GM12878 (cell line): Measurements from ENCODE around the gene NEK7. TPM values are rescaled to one million over a fixed set of nuclear protein-coding genes. Genes with fewer than 3 reads are reported as not detected.

Experiments
- ATAC-seq: fragments of 200-7000 bp; cut with Tn5 transposase; 3 replicates; pipeline ENCODE4 v1.9.1; 2020; ENCODE audit warnings: mild to moderate bottlenecking, moderate library complexity
- BruUV-seq: library from RNA; stranded (reverse); fragments of 400-500 nt; replicated peaks from 2 replicates; lab custom pipeline; 2021; lab: Mats Ljungman, UMichigan
- CTCF ChIA-PET: fragments of 300-600 bp; sonication (Branson Sonifier 250); formaldehyde crosslinking; extraction: SDS; loops from one replicate; lab custom pipeline; 2021; ENCODE audit warnings: inconsistent platforms; lab: Yijun Ruan, JAX
- POLR2A ChIA-PET: fragments of 350-600 bp; formaldehyde crosslinking; extraction: SDS; loops from one replicate; lab custom pipeline; 2021; ENCODE audit warnings: inconsistent platforms; lab: Charles Lee
- RAD21 ChIA-PET: fragments of 300-600 bp; sonication (Branson Sonifier 250); formaldehyde crosslinking; loops from one replicate; lab custom pipeline; 2023; ENCODE audit warnings: antibody characterized with exemption; ENCODE audit not compliant: unreplicated experiment; lab: Charles Lee
- SMC1A ChIA-PET: fragments of 300-600 bp; sonication (Branson Sonifier 250); formaldehyde crosslinking; loops from one replicate; lab custom pipeline; 2023; ENCODE audit not compliant: unreplicated experiment, uncharacterized antibody; lab: Charles Lee
- DNase-seq: peaks from one replicate; pipeline ENCODE4 v3.0.0-alpha.2; 2011; ENCODE audit warnings: low read depth, low spot score
- FAIRE-seq: peaks from 3 replicates; lab custom pipeline; 2011; peaks lifted over from hg19 to GRCh38; lab: Jason Lieb, UNC
- H2AFZ ChIP-seq: 2 replicates; pipeline ENCODE4 v1.6.0; 2011; ENCODE audit warnings: low read depth, low read length, control low read depth; ENCODE audit not compliant: control insufficient read depth
- H3K27ac ChIP-seq: 2 replicates; pipeline ENCODE4 v1.5.1; 2011; ENCODE audit warnings: control low read depth; ENCODE audit not compliant: control insufficient read depth, insufficient read depth
- H3K27me3 ChIP-seq, 2 experiments: replicated peaks in 1 of 2; 2 replicates each; pipeline versions ENCODE4 v1.6.0 to v1.6.1; 2011; ENCODE audit warnings: low read length in 1 of 2; ENCODE audit not compliant: control insufficient read depth in 2 of 2, insufficient read depth in 2 of 2
- H3K36me3 ChIP-seq, 2 experiments: 2 replicates each; pipeline ENCODE4 v1.5.1; 2011; ENCODE audit warnings: low read length in 1 of 2; ENCODE audit not compliant: control insufficient read depth in 2 of 2, insufficient read depth in 2 of 2
- H3K4me1 ChIP-seq: 2 replicates; pipeline ENCODE4 v1.6.1; 2011; ENCODE audit warnings: mild to moderate bottlenecking, low read length, moderate library complexity, mixed read lengths; ENCODE audit not compliant: control insufficient read depth, insufficient read depth
- H3K4me2 ChIP-seq: 2 replicates; pipeline ENCODE4 v1.6.0; 2011; ENCODE audit warnings: control low read depth; ENCODE audit not compliant: control insufficient read depth, insufficient read depth
- H3K4me3 ChIP-seq: fragments of 200-600 bp; sonication (generic); 2 replicates; pipeline ENCODE4 v1.5.1; 2016
- H3K79me2 ChIP-seq: 2 replicates; pipeline ENCODE4 v1.6.0; 2011; ENCODE audit warnings: low read length; ENCODE audit not compliant: control insufficient read depth, insufficient read depth
- H3K9ac ChIP-seq: 2 replicates; pipeline ENCODE4 v1.8.0; 2011; ENCODE audit warnings: low read length, control low read depth, mixed read lengths; ENCODE audit not compliant: control insufficient read depth, insufficient read depth
- H3K9me3 ChIP-seq: replicated peaks from 3 replicates; pipeline ENCODE4 v1.5.1; 2011; ENCODE audit warnings: mild to moderate bottlenecking, low read length; ENCODE audit not compliant: control insufficient read depth, insufficient read depth
- H4K20me1 ChIP-seq: 2 replicates; pipeline ENCODE4 v1.6.0; 2011; ENCODE audit not compliant: control insufficient read depth, insufficient read depth
- ATF7 ChIP-seq: fragments of 450-650 bp; IDR thresholded peaks from 2 replicates; pipeline ENCODE4 v1.6.1; 2016; ENCODE audit warnings: low read depth, mild to moderate bottlenecking
- BMI1 ChIP-seq: fragments of 450-650 bp; IDR thresholded peaks from 2 replicates; pipeline ENCODE4 v1.6.1; 2016; ENCODE audit warnings: mild to moderate bottlenecking, moderate library complexity, borderline replicate concordance
- SMARCA5 ChIP-seq: fragments of 450-650 bp; IDR thresholded peaks from 2 replicates; pipeline ENCODE4 v1.6.1; 2017; ENCODE audit warnings: mild to moderate bottlenecking
- SUPT20H ChIP-seq: IDR thresholded peaks from 2 replicates; pipeline ENCODE4 v1.6.1; 2011; ENCODE audit warnings: low read depth, mild to moderate bottlenecking, low read length, moderate library complexity, borderline replicate concordance; ENCODE audit not compliant: control insufficient read depth
- TCF12 ChIP-seq: IDR thresholded peaks from 2 replicates; pipeline ENCODE4 v1.6.1; 2011; ENCODE audit warnings: low read depth, mild to moderate bottlenecking, low read length
- ZNF207 ChIP-seq: fragments of 450-650 bp; IDR thresholded peaks from 2 replicates; pipeline ENCODE4 v1.6.1; 2014; ENCODE audit warnings: antibody characterized with exemption, mild to moderate bottlenecking, borderline replicate concordance
- WGBS: methylation state at CpG from one replicate; pipeline ENCODE4 v1.1.6; 2016; ENCODE audit warnings: low lambda C conversion rate; ENCODE audit not compliant: insufficient replicate concordance, insufficient coverage; ENCODE audit errors: missing lambda C conversion rate; 5-methylcytosine and 5-hydroxymethylcytosine counted together
- in situ Hi-C: fragments of 300-500 bp; cut with MboI; formaldehyde crosslinking; loops from 9 replicates; pipeline ENCODE4 v1.14.3; 2018; ENCODE audit warnings: mixed read lengths
- intact Hi-C: fragments of 100-400 bp; cut with micrococcal nuclease; formaldehyde crosslinking; loops from one replicate; pipeline ENCODE4 v1.14.2; 2022; ENCODE audit not compliant: unreplicated experiment
- polyA plus RNA-seq, 11 experiments: library from polyadenylated mRNA; depleted of rRNA in 4 of 11; unstranded in 6 of 11; stranded (reverse) in 5 of 11; fragments of >200 nt; fragmentation: Nextera tagmentation in 4 of 11; fragmentation: Illumina TruSeq in 1 of 11; extraction: Ambion mirVana in 4 of 11; extraction: Trizol in 1 of 11; gene quantifications; 1 replicate in 1 of 11; 2 replicates in 10 of 11; pipeline versions ENCODE4 v1.2.1 to v1.2.3, GENCODE V29; 2011 to 2016; ENCODE audit warnings: inconsistent platforms in 2 of 11, missing spikeins in 2 of 11, low read depth in 1 of 11
- total RNA-seq, 4 experiments: library from RNA; depleted of rRNA in 3 of 4; stranded (reverse); fragments of >200 nt in 3 of 4; fragmentation: Illumina TruSeq in 1 of 4; extraction: Trizol in 1 of 4; gene quantifications; 2 replicates each; pipeline versions ENCODE4 v1.2.1 to v1.2.3, GENCODE V29; 2013 to 2021
- TF ChIP-seq, protein P1 (sequence below): fragments of 150-350 bp; IDR thresholded peaks from 2 replicates; pipeline ENCODE4 v1.6.1; 2016; ENCODE audit warnings: low read depth, low read length

The NEK7 gene
- total and polyA plus RNA-seq, 10 of the 15 experiments (the other 5 are each of a cell fraction or from before 2014, with no cell fraction given): 9.4 to 77.7 (median 24.0) TPM

DNA sequence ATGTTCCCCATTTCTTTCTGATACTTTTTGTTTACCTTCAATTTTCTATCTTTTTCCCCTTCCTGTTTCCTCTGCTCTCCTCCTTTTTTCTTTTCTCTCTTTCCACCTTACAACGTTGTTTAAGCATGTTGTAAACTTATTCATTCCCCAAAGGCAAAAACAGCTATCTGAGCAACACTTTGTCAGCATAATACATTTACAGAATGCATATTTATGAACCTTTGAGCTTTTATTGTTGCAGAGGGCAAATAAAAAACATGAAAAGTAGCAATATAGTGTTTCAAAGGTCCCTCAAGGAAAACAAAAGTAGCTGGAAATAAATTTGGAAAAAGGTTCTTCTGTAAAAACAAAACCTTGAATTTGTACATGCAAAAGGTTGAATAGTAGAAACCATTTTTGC, 214.2 kb downstream of the NEK7 start:
- Histone ChIP-seq H3K4me2 (no peak overlapping the region), H3K79me2 (no peaks in the 10 kb centered on the region), H4K20me1 (no peaks in the 10 kb centered on the region), H3K27me3 (peaks cover 0 to 3% of the 10 kb centered on the region in 2 experiments; a peak in 1 of 4 replicates), H3K27ac (no peak overlapping the region), H3K9ac (no peak overlapping the region), H2AFZ (no peak overlapping the region), H3K36me3 (no peaks in the 10 kb centered on the region), H3K4me1 (no peaks in the 10 kb centered on the region), H3K9me3 (no peaks in the 10 kb centered on the region), H3K4me3 (no peak overlapping the region)
- DNase-seq (no peak), FAIRE-seq (no peak), ATAC-seq (no peak)
- SMC1A ChIA-PET: no interaction called here
- in situ Hi-C loops: no loop called here
- RAD21 ChIA-PET: no interaction called here
- POLR2A ChIA-PET: no interaction called here
- TF ChIP-seq ZNF207: no peak
- TF ChIP-seq, protein P1, sequence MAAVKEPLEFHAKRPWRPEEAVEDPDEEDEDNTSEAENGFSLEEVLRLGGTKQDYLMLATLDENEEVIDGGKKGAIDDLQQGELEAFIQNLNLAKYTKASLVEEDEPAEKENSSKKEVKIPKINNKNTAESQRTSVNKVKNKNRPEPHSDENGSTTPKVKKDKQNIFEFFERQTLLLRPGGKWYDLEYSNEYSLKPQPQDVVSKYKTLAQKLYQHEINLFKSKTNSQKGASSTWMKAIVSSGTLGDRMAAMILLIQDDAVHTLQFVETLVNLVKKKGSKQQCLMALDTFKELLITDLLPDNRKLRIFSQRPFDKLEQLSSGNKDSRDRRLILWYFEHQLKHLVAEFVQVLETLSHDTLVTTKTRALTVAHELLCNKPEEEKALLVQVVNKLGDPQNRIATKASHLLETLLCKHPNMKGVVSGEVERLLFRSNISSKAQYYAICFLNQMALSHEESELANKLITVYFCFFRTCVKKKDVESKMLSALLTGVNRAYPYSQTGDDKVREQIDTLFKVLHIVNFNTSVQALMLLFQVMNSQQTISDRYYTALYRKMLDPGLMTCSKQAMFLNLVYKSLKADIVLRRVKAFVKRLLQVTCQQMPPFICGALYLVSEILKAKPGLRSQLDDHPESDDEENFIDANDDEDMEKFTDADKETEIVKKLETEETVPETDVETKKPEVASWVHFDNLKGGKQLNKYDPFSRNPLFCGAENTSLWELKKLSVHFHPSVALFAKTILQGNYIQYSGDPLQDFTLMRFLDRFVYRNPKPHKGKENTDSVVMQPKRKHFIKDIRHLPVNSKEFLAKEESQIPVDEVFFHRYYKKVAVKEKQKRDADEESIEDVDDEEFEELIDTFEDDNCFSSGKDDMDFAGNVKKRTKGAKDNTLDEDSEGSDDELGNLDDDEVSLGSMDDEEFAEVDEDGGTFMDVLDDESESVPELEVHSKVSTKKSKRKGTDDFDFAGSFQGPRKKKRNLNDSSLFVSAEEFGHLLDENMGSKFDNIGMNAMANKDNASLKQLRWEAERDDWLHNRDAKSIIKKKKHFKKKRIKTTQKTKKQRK: no peak
- no peak for TF ChIP-seq ATF7
- TF ChIP-seq SMARCA5: no peak
- TF ChIP-seq BMI1: no peak
- TF ChIP-seq SUPT20H: no peak
- no peak for TF ChIP-seq TCF12
- intact Hi-C loops: no loop called here
- CTCF ChIA-PET: interaction anchor here (1.4 to 1.5 kb wide), 2 partner anchors 10 to 13 kb away, joined by 4 read pairs; no protein-coding TSS in a partner anchor
- BruUV-seq: no TSS peak
- 50% methylated on average over 1 of the region's 1 CpG for WGBS

Other genes starting within 250 kb of the NEK7 start
- not detected in 2 replicates for gene LHX9, start 239.6 kb upstream of the NEK7 start, total RNA-seq (2014; rRNA removed)
- not detected in 2 replicates for gene LHX9, start 239.6 kb upstream of the NEK7 start, total RNA-seq (2014; rRNA removed; fragmentation: Illumina TruSeq; extraction: Trizol)
- gene LHX9, start 239.6 kb upstream of the NEK7 start, total RNA-seq (2021): not detected in 2 replicates
- not detected in 2 replicates for gene LHX9, start 239.6 kb upstream of the NEK7 start, polyA plus RNA-seq (2011; rRNA removed)
- not detected in 2 replicates for gene LHX9, start 239.6 kb upstream of the NEK7 start, polyA plus RNA-seq (2014; fragmentation: Illumina TruSeq; extraction: Trizol)
- gene LHX9, start 239.6 kb upstream of the NEK7 start, polyA plus RNA-seq (2014; fragmentation: Nextera tagmentation; extraction: Ambion mirVana): not detected
- not detected in 2 replicates for gene LHX9, start 239.6 kb upstream of the NEK7 start, polyA plus RNA-seq (2014; rRNA removed)
- not detected for gene LHX9, start 239.6 kb upstream of the NEK7 start, polyA plus RNA-seq (2016; fragmentation: Nextera tagmentation; extraction: Ambion mirVana)